ENCODE data around the gene RPA3.

GRCh38 chr7:7681191-7681935 lies 37.0 kb downstream of the RPA3 start:
- TF ChIP-seq EZH2 (IDR thresholded peaks at IDR 0.05; ENCODE audit: low read length, unreplicated experiment) (no peak), EZH2phosphoT487 (IDR thresholded peaks at IDR 0.05; ENCODE audit: borderline replicate concordance, low read length) (no peak)
